GM12878 (cell line): ENCODE measurements around the gene GNPTG. TPM values are rescaled to one million over a fixed set of nuclear protein-coding genes. Genes with fewer than 3 reads are reported as not detected.

Experiments
- ATAC-seq: fragments of 200-7000 bp; cut with Tn5 transposase; 3 replicates; pipeline ENCODE4 v1.9.1; 2020; ENCODE audit warnings: mild to moderate bottlenecking, moderate library complexity
- BruUV-seq: library from RNA; stranded (reverse); fragments of 400-500 nt; replicated peaks from 2 replicates; lab custom pipeline; 2021; lab: Mats Ljungman, UMichigan
- CTCF ChIA-PET: fragments of 300-600 bp; sonication (Branson Sonifier 250); formaldehyde crosslinking; extraction: SDS; loops from one replicate; lab custom pipeline; 2021; ENCODE audit warnings: inconsistent platforms; lab: Yijun Ruan, JAX
- POLR2A ChIA-PET: fragments of 350-600 bp; formaldehyde crosslinking; extraction: SDS; loops from one replicate; lab custom pipeline; 2021; ENCODE audit warnings: inconsistent platforms; lab: Charles Lee
- RAD21 ChIA-PET: fragments of 300-600 bp; sonication (Branson Sonifier 250); formaldehyde crosslinking; loops from one replicate; lab custom pipeline; 2023; ENCODE audit warnings: antibody characterized with exemption; ENCODE audit not compliant: unreplicated experiment; lab: Charles Lee
- SMC1A ChIA-PET: fragments of 300-600 bp; sonication (Branson Sonifier 250); formaldehyde crosslinking; loops from one replicate; lab custom pipeline; 2023; ENCODE audit not compliant: unreplicated experiment, uncharacterized antibody; lab: Charles Lee
- DNase-seq: peaks from one replicate; pipeline ENCODE4 v3.0.0-alpha.2; 2011; ENCODE audit warnings: low read depth, low spot score
- FAIRE-seq: peaks from 3 replicates; lab custom pipeline; 2011; peaks lifted over from hg19 to GRCh38; lab: Jason Lieb, UNC
- H2AFZ ChIP-seq: 2 replicates; pipeline ENCODE4 v1.6.0; 2011; ENCODE audit warnings: low read depth, low read length, control low read depth; ENCODE audit not compliant: control insufficient read depth
- H3K27ac ChIP-seq: 2 replicates; pipeline ENCODE4 v1.5.1; 2011; ENCODE audit warnings: control low read depth; ENCODE audit not compliant: control insufficient read depth, insufficient read depth
- H3K27me3 ChIP-seq, 2 experiments: replicated peaks in 1 of 2; 2 replicates each; pipeline versions ENCODE4 v1.6.0 to v1.6.1; 2011; ENCODE audit warnings: low read length in 1 of 2; ENCODE audit not compliant: control insufficient read depth in 2 of 2, insufficient read depth in 2 of 2
- H3K36me3 ChIP-seq, 2 experiments: 2 replicates each; pipeline ENCODE4 v1.5.1; 2011; ENCODE audit warnings: low read length in 1 of 2; ENCODE audit not compliant: control insufficient read depth in 2 of 2, insufficient read depth in 2 of 2
- H3K4me1 ChIP-seq: 2 replicates; pipeline ENCODE4 v1.6.1; 2011; ENCODE audit warnings: mild to moderate bottlenecking, low read length, moderate library complexity, mixed read lengths; ENCODE audit not compliant: control insufficient read depth, insufficient read depth
- H3K4me2 ChIP-seq: 2 replicates; pipeline ENCODE4 v1.6.0; 2011; ENCODE audit warnings: control low read depth; ENCODE audit not compliant: control insufficient read depth, insufficient read depth
- H3K4me3 ChIP-seq: fragments of 200-600 bp; sonication (generic); 2 replicates; pipeline ENCODE4 v1.5.1; 2016
- H3K79me2 ChIP-seq: 2 replicates; pipeline ENCODE4 v1.6.0; 2011; ENCODE audit warnings: low read length; ENCODE audit not compliant: control insufficient read depth, insufficient read depth
- H3K9ac ChIP-seq: 2 replicates; pipeline ENCODE4 v1.8.0; 2011; ENCODE audit warnings: low read length, control low read depth, mixed read lengths; ENCODE audit not compliant: control insufficient read depth, insufficient read depth
- H3K9me3 ChIP-seq: replicated peaks from 3 replicates; pipeline ENCODE4 v1.5.1; 2011; ENCODE audit warnings: mild to moderate bottlenecking, low read length; ENCODE audit not compliant: control insufficient read depth, insufficient read depth
- H4K20me1 ChIP-seq: 2 replicates; pipeline ENCODE4 v1.6.0; 2011; ENCODE audit not compliant: control insufficient read depth, insufficient read depth
- CHD4 ChIP-seq: fragments of 200-600 bp; sonication (generic); IDR thresholded peaks from 2 replicates; pipeline ENCODE4 v1.6.1; 2016; ENCODE audit warnings: mild to moderate bottlenecking
- HDAC6 ChIP-seq: fragments of 200-600 bp; sonication (generic); IDR thresholded peaks from one replicate; pipeline ENCODE4 v1.8.0; 2017; ENCODE audit warnings: antibody characterized with exemption; ENCODE audit not compliant: unreplicated experiment
- ZNF622 ChIP-seq: fragments of 450-650 bp; IDR thresholded peaks from 2 replicates; pipeline ENCODE4 v1.6.1; 2017; ENCODE audit warnings: mild to moderate bottlenecking, inconsistent platforms
- ZSCAN29 ChIP-seq: fragments of 450-650 bp; IDR thresholded peaks from 2 replicates; pipeline ENCODE4 v1.6.1; 2017; ENCODE audit warnings: mild to moderate bottlenecking, moderate library complexity
- ZZZ3 ChIP-seq: IDR thresholded peaks from 2 replicates; pipeline ENCODE4 v1.6.1; 2011; ENCODE audit warnings: low read depth; ENCODE audit not compliant: control insufficient read depth, insufficient read length
- WGBS: methylation state at CpG from one replicate; pipeline ENCODE4 v1.1.6; 2016; ENCODE audit warnings: low lambda C conversion rate; ENCODE audit not compliant: insufficient replicate concordance, insufficient coverage; ENCODE audit errors: missing lambda C conversion rate; 5-methylcytosine and 5-hydroxymethylcytosine counted together
- in situ Hi-C: fragments of 300-500 bp; cut with MboI; formaldehyde crosslinking; loops from 9 replicates; pipeline ENCODE4 v1.14.3; 2018; ENCODE audit warnings: mixed read lengths
- intact Hi-C: fragments of 100-400 bp; cut with micrococcal nuclease; formaldehyde crosslinking; loops from one replicate; pipeline ENCODE4 v1.14.2; 2022; ENCODE audit not compliant: unreplicated experiment
- polyA plus RNA-seq, 11 experiments: library from polyadenylated mRNA; depleted of rRNA in 4 of 11; unstranded in 6 of 11; stranded (reverse) in 5 of 11; fragments of >200 nt; fragmentation: Nextera tagmentation in 4 of 11; fragmentation: Illumina TruSeq in 1 of 11; extraction: Ambion mirVana in 4 of 11; extraction: Trizol in 1 of 11; gene quantifications; 1 replicate in 1 of 11; 2 replicates in 10 of 11; pipeline versions ENCODE4 v1.2.1 to v1.2.3, GENCODE V29; 2011 to 2016; ENCODE audit warnings: inconsistent platforms in 2 of 11, missing spikeins in 2 of 11, low read depth in 1 of 11
- total RNA-seq, 4 experiments: library from RNA; depleted of rRNA in 3 of 4; stranded (reverse); fragments of >200 nt in 3 of 4; fragmentation: Illumina TruSeq in 1 of 4; extraction: Trizol in 1 of 4; gene quantifications; 2 replicates each; pipeline versions ENCODE4 v1.2.1 to v1.2.3, GENCODE V29; 2013 to 2021
- TF ChIP-seq, protein P1 (sequence below): fragments of 450-650 bp; IDR thresholded peaks from 2 replicates; pipeline ENCODE4 v1.6.1; 2018; ENCODE audit warnings: mild to moderate bottlenecking, low read depth, moderate library complexity; ENCODE audit not compliant: partially characterized antibody
- TF ChIP-seq, protein P2 (sequence below), 3 experiments: IDR thresholded peaks in 2 of 3; conservative IDR thresholded peaks in 1 of 3; 2 replicates each; pipeline ENCODE4 v1.5.1; 2011; ENCODE audit warnings: low read depth in 3 of 3, low read length in 3 of 3, mild to moderate bottlenecking in 3 of 3, control low read depth in 2 of 3, moderate library complexity in 2 of 3, inconsistent platforms in 1 of 3, mixed read lengths in 1 of 3; ENCODE audit not compliant: control insufficient read depth in 2 of 3, insufficient read depth in 1 of 3; ENCODE audit errors: extremely low read depth in 1 of 3

The GNPTG gene
- total and polyA plus RNA-seq, 10 of the 15 experiments (the other 5 are each of a cell fraction or from before 2014, with no cell fraction given): 0.80 to 32.6 (median 20.9) TPM

- H3K9ac ChIP-seq: no peak overlapping the region
- H3K79me2 ChIP-seq: no peaks in the 10 kb centered on the region
- H3K4me1 ChIP-seq: no peaks in the 10 kb centered on the region
- no peak overlapping the region for H3K4me2 ChIP-seq
- in situ Hi-C loops (no loop called here), intact Hi-C loops (no loop called here)
- 78% methylated on average over 29 of the region's 29 CpGs for WGBS
- CTCF ChIA-PET: interaction anchor here (0.9 kb wide), 1 partner anchor 38 kb away, joined by 6 read pairs; no protein-coding TSS in a partner anchor
- RAD21 ChIA-PET: no interaction called here
- POLR2A ChIA-PET: no interaction called here
- no peak overlapping the region for H2AFZ ChIP-seq
- FAIRE-seq: no peak
- TF ChIP-seq ZSCAN29 (no peak), CHD4 (no peak), ZZZ3 (no peak), ZNF622 (no peak), HDAC6 (no peak)
- TF ChIP-seq, protein P1, sequence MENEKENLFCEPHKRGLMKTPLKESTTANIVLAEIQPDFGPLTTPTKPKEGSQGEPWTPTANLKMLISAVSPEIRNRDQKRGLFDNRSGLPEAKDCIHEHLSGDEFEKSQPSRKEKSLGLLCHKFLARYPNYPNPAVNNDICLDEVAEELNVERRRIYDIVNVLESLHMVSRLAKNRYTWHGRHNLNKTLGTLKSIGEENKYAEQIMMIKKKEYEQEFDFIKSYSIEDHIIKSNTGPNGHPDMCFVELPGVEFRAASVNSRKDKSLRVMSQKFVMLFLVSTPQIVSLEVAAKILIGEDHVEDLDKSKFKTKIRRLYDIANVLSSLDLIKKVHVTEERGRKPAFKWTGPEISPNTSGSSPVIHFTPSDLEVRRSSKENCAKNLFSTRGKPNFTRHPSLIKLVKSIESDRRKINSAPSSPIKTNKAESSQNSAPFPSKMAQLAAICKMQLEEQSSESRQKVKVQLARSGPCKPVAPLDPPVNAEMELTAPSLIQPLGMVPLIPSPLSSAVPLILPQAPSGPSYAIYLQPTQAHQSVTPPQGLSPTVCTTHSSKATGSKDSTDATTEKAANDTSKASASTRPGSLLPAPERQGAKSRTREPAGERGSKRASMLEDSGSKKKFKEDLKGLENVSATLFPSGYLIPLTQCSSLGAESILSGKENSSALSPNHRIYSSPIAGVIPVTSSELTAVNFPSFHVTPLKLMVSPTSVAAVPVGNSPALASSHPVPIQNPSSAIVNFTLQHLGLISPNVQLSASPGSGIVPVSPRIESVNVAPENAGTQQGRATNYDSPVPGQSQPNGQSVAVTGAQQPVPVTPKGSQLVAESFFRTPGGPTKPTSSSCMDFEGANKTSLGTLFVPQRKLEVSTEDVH: no peak
- TF ChIP-seq, protein P2, sequence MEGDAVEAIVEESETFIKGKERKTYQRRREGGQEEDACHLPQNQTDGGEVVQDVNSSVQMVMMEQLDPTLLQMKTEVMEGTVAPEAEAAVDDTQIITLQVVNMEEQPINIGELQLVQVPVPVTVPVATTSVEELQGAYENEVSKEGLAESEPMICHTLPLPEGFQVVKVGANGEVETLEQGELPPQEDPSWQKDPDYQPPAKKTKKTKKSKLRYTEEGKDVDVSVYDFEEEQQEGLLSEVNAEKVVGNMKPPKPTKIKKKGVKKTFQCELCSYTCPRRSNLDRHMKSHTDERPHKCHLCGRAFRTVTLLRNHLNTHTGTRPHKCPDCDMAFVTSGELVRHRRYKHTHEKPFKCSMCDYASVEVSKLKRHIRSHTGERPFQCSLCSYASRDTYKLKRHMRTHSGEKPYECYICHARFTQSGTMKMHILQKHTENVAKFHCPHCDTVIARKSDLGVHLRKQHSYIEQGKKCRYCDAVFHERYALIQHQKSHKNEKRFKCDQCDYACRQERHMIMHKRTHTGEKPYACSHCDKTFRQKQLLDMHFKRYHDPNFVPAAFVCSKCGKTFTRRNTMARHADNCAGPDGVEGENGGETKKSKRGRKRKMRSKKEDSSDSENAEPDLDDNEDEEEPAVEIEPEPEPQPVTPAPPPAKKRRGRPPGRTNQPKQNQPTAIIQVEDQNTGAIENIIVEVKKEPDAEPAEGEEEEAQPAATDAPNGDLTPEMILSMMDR (IDR thresholded peaks at IDR 0.05 in 2 of 3, conservative IDR thresholded peaks at IDR 0.05 in 1 of 3; ENCODE audit: control insufficient read depth in 2 of 3, extremely low read depth in 1 of 3, insufficient read depth in 1 of 3, low read depth in 3 of 3, low read length in 3 of 3): no peak
- H4K20me1 ChIP-seq: no peaks in the 10 kb centered on the region
- no peak for DNase-seq
- H3K27ac ChIP-seq: no peak overlapping the region
- H3K4me3 ChIP-seq: no peak overlapping the region
- no peaks in the 10 kb centered on the region; a peak in 2 of 4 replicates for H3K36me3 ChIP-seq
- no peaks in the 10 kb centered on the region for H3K27me3 ChIP-seq
- SMC1A ChIA-PET: no interaction called here
- ATAC-seq: no peak
- H3K9me3 ChIP-seq: no peaks in the 10 kb centered on the region
- no TSS peak for BruUV-seq
Measured at GRCh38 chr16:1401061-1401757, 49.5 kb downstream of the GNPTG start.
